Measurements from ENCODE around the gene CCNC. TPM values are rescaled to one million over a fixed set of nuclear protein-coding genes. Genes with fewer than 3 reads are reported as not detected.
A peak's percentile ranks its signal among the peaks of the same experiment; 100 is the strongest.

The CCNC gene
- total RNA-seq, 1 experiment from 2014 or later = 94.6 TPM

GRCh38 chr6:99614430-99615186 is 46.1 kb upstream of the CCNC start:
- Histone ChIP-seq H3K4me3 (ENCODE audit: low read depth, low read length) (peak overlapping the region; percentile 71), H3K36me3 (ENCODE audit: control insufficient read depth, insufficient read depth, low read length) (no peaks in the 10 kb centered on the region), H3K9me3 (no peaks in the 10 kb centered on the region), H3K4me1 (no peaks in the 10 kb centered on the region), H3K27me3 (replicated peaks; ENCODE audit: control insufficient read depth, insufficient read depth, low read length) (peaks cover 2% of the 10 kb centered on the region; the same call in 1 of the 2 replicates)
- peaks cover 17% of the 10 kb centered on the region for H3K27me3 Mint-ChIP-seq (ENCODE audit: insufficient read depth, unreplicated experiment)
- no peak overlapping the region for H3K27ac Mint-ChIP-seq (ENCODE audit: unreplicated experiment)
- TF ChIP-seq CTCF (IDR thresholded peaks at IDR 0.05; ENCODE audit: insufficient read depth in 1 of 2, low read depth in 1 of 2, low read length in 1 of 2, severe bottlenecking in 1 of 2, unreplicated experiment in 1 of 2) = peak; percentile 22 to 27
- ChIA-PET CTCF (no interaction called here), POLR2A (no interaction called here)
- H3K4me3 Mint-ChIP-seq (ENCODE audit: unreplicated experiment) = peak overlapping the region; percentile 83
- peak in 1 of 2 experiments; percentile 46 for DNase-seq
- H3K4me1 Mint-ChIP-seq (ENCODE audit: low read depth, unreplicated experiment) = no peaks in the 10 kb centered on the region
- intact Hi-C loops (cut with micrococcal nuclease; ENCODE audit: unreplicated experiment) = loop anchor here (2.0 to 5.0 kb wide), 2 partner anchors 26 to 147 kb away; no protein-coding TSS in a partner anchor
- H3K9me3 Mint-ChIP-seq (ENCODE audit: unreplicated experiment) = no peaks in the 10 kb centered on the region
- no TSS peak for BruUV-seq (replicated peaks)
- H3K36me3 Mint-ChIP-seq (ENCODE audit: insufficient read depth, unreplicated experiment) = no peaks in the 10 kb centered on the region

GRCh38 chr6:99613705-99614429 is 45.4 kb upstream of the CCNC start:
- H3K27me3 Mint-ChIP-seq (ENCODE audit: insufficient read depth, unreplicated experiment) = peaks cover 17% of the 10 kb centered on the region

More at GRCh38 chr6:99613705-99614429, 45.4 kb upstream of the CCNC start:
- Mint-ChIP-seq H3K4me1 (ENCODE audit: low read depth, unreplicated experiment) (no peaks in the 10 kb centered on the region), H3K27ac (ENCODE audit: unreplicated experiment) (no peak overlapping the region), H3K4me3 (ENCODE audit: unreplicated experiment) (peak overlapping the region; percentile 83), H3K36me3 (ENCODE audit: insufficient read depth, unreplicated experiment) (no peaks in the 10 kb centered on the region), H3K9me3 (ENCODE audit: unreplicated experiment) (no peaks in the 10 kb centered on the region)
- POLR2A ChIA-PET = no interaction called here
- no peak for TF ChIP-seq CTCF (IDR thresholded peaks at IDR 0.05; ENCODE audit: insufficient read depth in 1 of 2, low read depth in 1 of 2, low read length in 1 of 2, severe bottlenecking in 1 of 2, unreplicated experiment in 1 of 2)
- peaks cover 2% of the 10 kb centered on the region; the same call in 1 of the 2 replicates for H3K27me3 ChIP-seq (replicated peaks; ENCODE audit: control insufficient read depth, insufficient read depth, low read length)
- H3K4me1 ChIP-seq = no peaks in the 10 kb centered on the region
- peak overlapping the region; percentile 71 for H3K4me3 ChIP-seq (ENCODE audit: low read depth, low read length)
- no peaks in the 10 kb centered on the region for H3K36me3 ChIP-seq (ENCODE audit: control insufficient read depth, insufficient read depth, low read length)
- no TSS peak for BruUV-seq (replicated peaks)
- no peaks in the 10 kb centered on the region for H3K9me3 ChIP-seq
- peak in 1 of 2 experiments; percentile 38 for DNase-seq
- CTCF ChIA-PET = interaction anchor here (0.8 kb wide), 1 partner anchor 76 kb away, joined by 3 read pairs; no protein-coding TSS in a partner anchor
- intact Hi-C loops (cut with micrococcal nuclease; ENCODE audit: unreplicated experiment) = loop anchor here (2.0 to 5.0 kb wide), 2 partner anchors 25 to 147 kb away; no protein-coding TSS in a partner anchor

All from Caco-2 (cell line).